CD4-positive, alpha-beta T cell treated with Interleukin-17A for 4 hours (primary cell): ENCODE data around the gene FAM135A.
"Not testable (repeated sequence)": the region's sequence is repeated elsewhere in the genome, so short reads cannot be mapped to it uniquely, and the experiment has no call there.

Source experiments
- DNase-seq: peaks from one replicate; pipeline ENCODE4 v3.0.0-alpha.2; 2020; ENCODE audit warnings: mixed read lengths

FAM135A gene

GRCh38 chr6:70396796-70397729 lies 16.2 kb upstream of the FAM135A start:
- no peak for DNase-seq

GRCh38 chr6:70398783-70399728 lies 14.3 kb upstream of the FAM135A start:
- DNase-seq = no peak

- DNase-seq = no peak
Observed at GRCh38 chr6:70404658-70405057, 8.7 kb upstream of the FAM135A start.

- no peak for DNase-seq
Observed at GRCh38 chr6:70409216-70409615, 4.1 kb upstream of the FAM135A start.

GRCh38 chr6:70411542-70412251 lies 1.6 kb upstream of the FAM135A start:
- DNase-seq = no peak

- no peak for DNase-seq
Observed at GRCh38 chr6:70412252-70413113, 825 bp upstream of the FAM135A start.

- no peak for DNase-seq
Observed at GRCh38 chr6:70413992-70414494, 735 bp downstream of the FAM135A start.

GRCh38 chr6:70414813-70415212 lies 1.5 kb downstream of the FAM135A start:
- DNase-seq = no peak

GRCh38 chr6:70415247-70415646 lies 1.9 kb downstream of the FAM135A start:
- DNase-seq = no peak

GRCh38 chr6:70415660-70416059 lies 2.4 kb downstream of the FAM135A start:
- DNase-seq = no peak

GRCh38 chr6:70421509-70421908 lies 8.2 kb downstream of the FAM135A start:
- no peak for DNase-seq

GRCh38 chr6:70423189-70424134 lies 10.2 kb downstream of the FAM135A start:
- DNase-seq = no peak

GRCh38 chr6:70424291-70424690 lies 11.0 kb downstream of the FAM135A start:
- DNase-seq = no peak

GRCh38 chr6:70436320-70436719 lies 23.0 kb downstream of the FAM135A start:
- DNase-seq = no peak

GRCh38 chr6:70445001-70445400 lies 31.7 kb downstream of the FAM135A start:
- DNase-seq = no peak

GRCh38 chr6:70447343-70448070 lies 34.2 kb downstream of the FAM135A start:
- not testable (repeated sequence) for DNase-seq

- not testable (repeated sequence) for DNase-seq
Observed at GRCh38 chr6:70453899-70454298, 40.6 kb downstream of the FAM135A start.

- DNase-seq = no peak
Observed at GRCh38 chr6:70456735-70457134, 43.4 kb downstream of the FAM135A start.

GRCh38 chr6:70459235-70459634 lies 45.9 kb downstream of the FAM135A start:
- DNase-seq = no peak

GRCh38 chr6:70459699-70460098 lies 46.4 kb downstream of the FAM135A start:
- not testable (repeated sequence) for DNase-seq
